PC-9 (cell line): ENCODE data around the gene ANTXR2.

Source experiments
- CTCF ChIP-seq: fragments of 200-600 bp; sonication (generic); conservative IDR thresholded peaks from 2 replicates; pipeline ENCODE4 v1.6.1; 2017; ENCODE audit warnings: mixed run types, antibody characterized with exemption, mild to moderate bottlenecking, moderate library complexity
- EZH2 ChIP-seq: fragments of 200-600 bp; sonication (generic); IDR thresholded peaks from 2 replicates; pipeline ENCODE4 v1.8.0; 2017; ENCODE audit warnings: antibody characterized with exemption, low read depth

DNA sequence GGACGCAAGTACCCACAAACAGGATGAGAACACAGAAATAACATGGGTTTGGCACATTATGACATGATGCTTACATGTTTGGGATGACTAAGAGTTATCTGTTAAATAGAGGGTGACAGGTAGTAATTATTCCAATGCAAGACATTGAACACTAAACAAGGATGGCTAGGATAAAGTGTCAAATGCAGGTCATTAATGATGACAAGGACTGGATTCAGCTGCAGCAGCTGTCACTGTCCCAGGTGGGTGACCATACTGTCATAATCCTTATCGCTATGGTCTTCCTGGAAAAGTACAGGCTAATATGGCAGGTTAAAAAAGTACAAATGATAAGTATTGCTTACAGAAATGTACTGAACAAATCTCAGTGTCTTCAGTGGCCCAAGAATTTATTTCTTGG lies 123.9 kb downstream of the ANTXR2 start:
- TF ChIP-seq CTCF: no peak
- no peak for TF ChIP-seq EZH2
